Sigmoid colon (tissue), 4 donors: ENCODE data around the gene MED25.

Experiments
- CTCF ChIP-seq, 4 experiments: fragments of 450-650 bp in 3 of 4; fragments of 200-600 bp in 1 of 4; IDR thresholded peaks; one replicate each; pipeline ENCODE4 v1.5.1; 2016 to 2019; ENCODE audit warnings: antibody characterized with exemption in 4 of 4, mild to moderate bottlenecking in 3 of 4, moderate library complexity in 2 of 4
- POLR2A ChIP-seq, 2 donors: fragments of 450-650 bp; IDR thresholded peaks; one replicate each; pipeline ENCODE4 v1.6.1; 2016; ENCODE audit warnings: antibody characterized with exemption in 2 of 2, mild to moderate bottlenecking in 2 of 2, moderate library complexity in 2 of 2
- POLR2AphosphoS5 ChIP-seq, 4 donors: sonication (generic); formaldehyde crosslinking; IDR thresholded peaks; one replicate each; pipeline ENCODE4 v1.6.1; 2017; ENCODE audit warnings: antibody characterized with exemption in 4 of 4

GRCh38 chr19:49831592-49831991, 13.5 kb downstream of the MED25 start:
- no peak for TF ChIP-seq POLR2A (IDR thresholded peaks at IDR 0.05)
- no peak for TF ChIP-seq CTCF (IDR thresholded peaks at IDR 0.05)
- TF ChIP-seq POLR2AphosphoS5 (IDR thresholded peaks at IDR 0.05), result no peak
